Esophagus muscularis mucosa (tissue), 3 donors: ENCODE results near the gene CBFA2T3.

Experiments used
- POLR2A ChIP-seq: fragments of 450-650 bp; IDR thresholded peaks from one replicate; pipeline ENCODE4 v1.6.1; 2017; ENCODE audit warnings: antibody characterized with exemption, moderate library complexity, mild to moderate bottlenecking, low read depth
- POLR2AphosphoS5 ChIP-seq, 2 donors: sonication (generic); formaldehyde crosslinking; IDR thresholded peaks; one replicate each; pipeline ENCODE4 v1.6.1; 2017; ENCODE audit warnings: antibody characterized with exemption in 2 of 2
- TF ChIP-seq, protein P1 (sequence below), 3 experiments: fragments of 200-600 bp in 2 of 3; fragments of 450-650 bp in 1 of 3; sonication (generic) in 2 of 3; IDR thresholded peaks; one replicate each; pipeline ENCODE4 v1.5.1; 2017 to 2019; ENCODE audit warnings: antibody characterized with exemption in 3 of 3, mild to moderate bottlenecking in 2 of 3, moderate library complexity in 1 of 3

DNA sequence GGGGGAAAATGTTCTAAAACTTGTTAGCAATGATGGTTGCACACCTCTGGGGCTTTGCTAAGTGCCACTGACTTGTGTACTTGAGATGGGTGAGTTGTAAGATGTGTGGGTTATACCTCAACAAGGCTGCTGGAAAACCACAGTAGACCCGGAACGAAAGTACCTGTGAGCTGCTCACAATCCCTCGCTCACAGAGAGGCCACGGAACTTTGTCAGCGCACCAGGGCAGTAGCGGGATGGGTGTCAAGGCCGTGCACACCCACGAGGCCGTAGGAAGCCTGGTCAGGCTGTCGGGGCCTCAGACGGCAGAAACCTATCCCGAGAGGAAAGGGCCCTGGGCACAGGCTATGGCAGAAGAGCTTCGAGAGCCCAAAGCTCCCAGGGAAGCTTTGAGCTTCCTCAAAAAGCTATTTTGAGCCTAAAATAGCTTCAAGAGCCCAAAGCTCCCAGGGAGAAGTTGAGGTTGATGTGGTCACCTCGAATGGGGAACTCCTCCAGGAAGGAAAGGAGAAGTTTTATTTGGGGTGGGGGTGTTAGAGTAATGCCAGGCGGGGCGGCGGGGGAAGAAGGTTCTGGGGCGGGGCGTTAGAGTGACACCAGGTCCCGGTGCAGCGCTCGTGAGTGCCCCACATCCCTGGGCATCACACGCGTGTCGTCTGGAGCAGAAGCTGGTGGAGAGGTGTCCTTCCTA is 19.0 kb downstream of the CBFA2T3 start:
- no peak for TF ChIP-seq POLR2A
- TF ChIP-seq, protein P1, sequence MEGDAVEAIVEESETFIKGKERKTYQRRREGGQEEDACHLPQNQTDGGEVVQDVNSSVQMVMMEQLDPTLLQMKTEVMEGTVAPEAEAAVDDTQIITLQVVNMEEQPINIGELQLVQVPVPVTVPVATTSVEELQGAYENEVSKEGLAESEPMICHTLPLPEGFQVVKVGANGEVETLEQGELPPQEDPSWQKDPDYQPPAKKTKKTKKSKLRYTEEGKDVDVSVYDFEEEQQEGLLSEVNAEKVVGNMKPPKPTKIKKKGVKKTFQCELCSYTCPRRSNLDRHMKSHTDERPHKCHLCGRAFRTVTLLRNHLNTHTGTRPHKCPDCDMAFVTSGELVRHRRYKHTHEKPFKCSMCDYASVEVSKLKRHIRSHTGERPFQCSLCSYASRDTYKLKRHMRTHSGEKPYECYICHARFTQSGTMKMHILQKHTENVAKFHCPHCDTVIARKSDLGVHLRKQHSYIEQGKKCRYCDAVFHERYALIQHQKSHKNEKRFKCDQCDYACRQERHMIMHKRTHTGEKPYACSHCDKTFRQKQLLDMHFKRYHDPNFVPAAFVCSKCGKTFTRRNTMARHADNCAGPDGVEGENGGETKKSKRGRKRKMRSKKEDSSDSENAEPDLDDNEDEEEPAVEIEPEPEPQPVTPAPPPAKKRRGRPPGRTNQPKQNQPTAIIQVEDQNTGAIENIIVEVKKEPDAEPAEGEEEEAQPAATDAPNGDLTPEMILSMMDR (IDR thresholded peaks at IDR 0.05), result no peak
- no peak for TF ChIP-seq POLR2AphosphoS5 (IDR thresholded peaks at IDR 0.05)
